ENCODE results near the gene TM9SF3.

The TM9SF3 gene

GRCh38 chr10:96532523-96532922, 54.3 kb downstream of the TM9SF3 start:
- DNase-seq (ENCODE audit: low read depth), result no peak
- no peak overlapping the region for H3K4me3 ChIP-seq (ENCODE audit: low read length)
- no peak for TF ChIP-seq CTCF (conservative IDR thresholded peaks at IDR 0.05; ENCODE audit: low read length)

GRCh38 chr10:96529634-96530279, 57.1 kb downstream of the TM9SF3 start:
- no peak for DNase-seq (ENCODE audit: low read depth)
- no peak for TF ChIP-seq CTCF (conservative IDR thresholded peaks at IDR 0.05; ENCODE audit: low read length)
- H3K4me3 ChIP-seq (ENCODE audit: low read length), result no peak overlapping the region

- TF ChIP-seq CTCF (conservative IDR thresholded peaks at IDR 0.05; ENCODE audit: low read length), result no peak
- no peak overlapping the region for H3K4me3 ChIP-seq (ENCODE audit: low read length)
- no peak for DNase-seq (ENCODE audit: low read depth)
These were observed 62.1 kb downstream of the TM9SF3 start for GRCh38 chr10:96524741-96525140.

- H3K4me3 ChIP-seq (ENCODE audit: low read length), result no peak overlapping the region
- TF ChIP-seq CTCF (conservative IDR thresholded peaks at IDR 0.05; ENCODE audit: low read length), result no peak
- DNase-seq (ENCODE audit: low read depth), result no peak
These were observed 69.5 kb downstream of the TM9SF3 start for GRCh38 chr10:96517284-96517683.

- no peak for DNase-seq (ENCODE audit: low read depth)
- TF ChIP-seq CTCF (conservative IDR thresholded peaks at IDR 0.05; ENCODE audit: low read length), result no peak
These were observed 70.5 kb downstream of the TM9SF3 start for GRCh38 chr10:96516337-96516736.

GRCh38 chr10:96513698-96514561, 72.9 kb downstream of the TM9SF3 start, which contains the start of gene TLL2:
Gene TLL2 (minus strand): TSS chr10:96513926. CDS start chr10:96513685, 241 bp downstream.
- H3K4me3 ChIP-seq (ENCODE audit: low read length), result peak within 1 kb of the TSS; percentile 57
- peak; percentile 86 for DNase-seq (ENCODE audit: low read depth)
- TF ChIP-seq CTCF (conservative IDR thresholded peaks at IDR 0.05; ENCODE audit: low read length), result peak; percentile 52

More at GRCh38 chr10:96516337-96516736, 70.5 kb downstream of the TM9SF3 start:
- H3K4me3 ChIP-seq (ENCODE audit: low read length), result no peak overlapping the region
